Lung (tissue), 12 donors: ENCODE results near the gene SHISA7. TPM values are rescaled to one million over a fixed set of nuclear protein-coding genes. Genes with fewer than 3 reads are reported as not detected.

Experiments used
- ATAC-seq: fragments of 200-7000 bp; cut with Tn5 transposase; one replicate; pipeline ENCODE4 v1.9.1; 2020; ENCODE audit warnings: moderate number of reproducible peaks; ENCODE audit not compliant: insufficient read depth, low FRiP score
- DNase-seq, 3 donors: peaks; one replicate each; pipeline ENCODE4 v3.0.0-alpha.2; 2013 to 2017
- H3K27ac ChIP-seq, 2 donors: one replicate each; pipeline ENCODE4 v1.5.1; 2013; ENCODE audit warnings: mild to moderate bottlenecking in 2 of 2, moderate library complexity in 2 of 2, control low read depth in 1 of 2, inconsistent platforms in 1 of 2, low read depth in 1 of 2, low read length in 1 of 2
- H3K27me3 ChIP-seq, 3 donors: one replicate each; pipeline ENCODE4 v1.5.1; 2013; ENCODE audit warnings: low read length in 2 of 3; ENCODE audit not compliant: control insufficient read depth in 3 of 3, insufficient read depth in 3 of 3
- H3K36me3 ChIP-seq, 4 donors: one replicate each; pipeline ENCODE4 v1.5.1; 2013; ENCODE audit warnings: low read length in 4 of 4, mild to moderate bottlenecking in 1 of 4, moderate library complexity in 1 of 4; ENCODE audit not compliant: control insufficient read depth in 4 of 4, insufficient read depth in 4 of 4
- H3K4me1 ChIP-seq, 5 donors: one replicate each; pipeline ENCODE4 v1.5.1; 2013; ENCODE audit warnings: low read length in 5 of 5, mild to moderate bottlenecking in 2 of 5, moderate library complexity in 1 of 5; ENCODE audit not compliant: control insufficient read depth in 5 of 5, insufficient read depth in 5 of 5
- H3K4me3 ChIP-seq: one replicate; pipeline ENCODE4 v1.5.1; 2013; ENCODE audit warnings: mild to moderate bottlenecking, control low read depth, moderate library complexity
- H3K9ac ChIP-seq, 2 donors: one replicate each; pipeline ENCODE4 v1.5.1; 2013; ENCODE audit warnings: low read length in 2 of 2, control low read depth in 1 of 2; ENCODE audit not compliant: insufficient read depth in 1 of 2
- H3K9me3 ChIP-seq, 4 donors: one replicate each; pipeline ENCODE4 v1.5.1; 2013; ENCODE audit warnings: low read length in 3 of 4, mild to moderate bottlenecking in 1 of 4, moderate library complexity in 1 of 4; ENCODE audit not compliant: control insufficient read depth in 4 of 4, insufficient read depth in 3 of 4
- WGBS, 2 donors: extraction: QIAGEN DNeasy Blood & Tissue Kit; methylation state at CpG; one replicate each; pipeline ENCODE4 v1.1.7; 2013; 5-methylcytosine and 5-hydroxymethylcytosine counted together
- polyA plus RNA-seq, 2 donors: library from polyadenylated mRNA; stranded (reverse); fragments of 200-250 nt; gene quantifications; one replicate each; pipeline ENCODE4 v1.2.1, GENCODE V29; 2013
- total RNA-seq, 2 donors: library from RNA; depleted of rRNA in 1 of 2; stranded (reverse); fragments of >200 nt in 1 of 2; gene quantifications; one replicate each; pipeline ENCODE4 v1.2.1, GENCODE V29; 2014 to 2021
- TF ChIP-seq, protein P1 (sequence below): IDR thresholded peaks from 2 replicates; pipeline ENCODE4 v1.5.1; 2012; ENCODE audit warnings: mild to moderate bottlenecking; ENCODE audit errors: control extremely low read depth, extremely low read depth
- donor health status: control.
- donor health status: control.
- donor health status: Bipolar disorder and iron deficiency.
- donor health status: healthy.
- donor health status: DM: yes; HTN: yes; CAD: no.

The SHISA7 gene
- total and polyA plus RNA-seq, 4 donors, result 0.03 to 0.14 TPM; not detected in 2

DNA sequence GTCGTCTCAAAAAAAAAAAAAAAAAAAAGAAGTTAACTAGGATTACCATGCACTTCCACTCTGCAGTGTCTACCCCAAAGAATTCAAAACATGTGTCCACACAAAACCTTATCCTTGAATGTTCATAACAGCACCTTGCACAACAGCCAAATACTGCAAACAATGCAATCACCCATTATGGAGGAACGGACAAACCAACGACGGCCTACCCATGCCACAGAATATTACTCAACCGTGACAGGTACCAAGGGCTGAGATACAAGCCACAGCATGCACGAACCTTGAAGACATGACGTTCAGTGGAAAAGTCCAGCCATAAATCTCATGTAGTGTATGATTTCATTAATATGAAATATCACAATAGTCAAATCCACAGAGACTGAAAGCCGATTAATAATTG is 3.0 kb upstream of the SHISA7 start:
- H3K27me3 ChIP-seq, result peaks cover 4 to 78% (median 40%) of the 10 kb centered on the region in 3 donors
- no peak overlapping the region for H3K27ac ChIP-seq
- no peaks in the 10 kb centered on the region for H3K36me3 ChIP-seq
- 62 to 67% methylated on average over 8 of the region's 8 CpGs for WGBS, 2 donors
- TF ChIP-seq, protein P1, sequence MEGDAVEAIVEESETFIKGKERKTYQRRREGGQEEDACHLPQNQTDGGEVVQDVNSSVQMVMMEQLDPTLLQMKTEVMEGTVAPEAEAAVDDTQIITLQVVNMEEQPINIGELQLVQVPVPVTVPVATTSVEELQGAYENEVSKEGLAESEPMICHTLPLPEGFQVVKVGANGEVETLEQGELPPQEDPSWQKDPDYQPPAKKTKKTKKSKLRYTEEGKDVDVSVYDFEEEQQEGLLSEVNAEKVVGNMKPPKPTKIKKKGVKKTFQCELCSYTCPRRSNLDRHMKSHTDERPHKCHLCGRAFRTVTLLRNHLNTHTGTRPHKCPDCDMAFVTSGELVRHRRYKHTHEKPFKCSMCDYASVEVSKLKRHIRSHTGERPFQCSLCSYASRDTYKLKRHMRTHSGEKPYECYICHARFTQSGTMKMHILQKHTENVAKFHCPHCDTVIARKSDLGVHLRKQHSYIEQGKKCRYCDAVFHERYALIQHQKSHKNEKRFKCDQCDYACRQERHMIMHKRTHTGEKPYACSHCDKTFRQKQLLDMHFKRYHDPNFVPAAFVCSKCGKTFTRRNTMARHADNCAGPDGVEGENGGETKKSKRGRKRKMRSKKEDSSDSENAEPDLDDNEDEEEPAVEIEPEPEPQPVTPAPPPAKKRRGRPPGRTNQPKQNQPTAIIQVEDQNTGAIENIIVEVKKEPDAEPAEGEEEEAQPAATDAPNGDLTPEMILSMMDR, result no peak
- peaks cover 0 to 5% (median 0%) of the 10 kb centered on the region in 4 donors for H3K9me3 ChIP-seq
- H3K4me1 ChIP-seq, result peaks cover 0 to 4% (median 0%) of the 10 kb centered on the region in 5 donors
- DNase-seq (no peak), ATAC-seq (no peak)
- no peak overlapping the region for H3K4me3 ChIP-seq
- no peak overlapping the region for H3K9ac ChIP-seq

DNA sequence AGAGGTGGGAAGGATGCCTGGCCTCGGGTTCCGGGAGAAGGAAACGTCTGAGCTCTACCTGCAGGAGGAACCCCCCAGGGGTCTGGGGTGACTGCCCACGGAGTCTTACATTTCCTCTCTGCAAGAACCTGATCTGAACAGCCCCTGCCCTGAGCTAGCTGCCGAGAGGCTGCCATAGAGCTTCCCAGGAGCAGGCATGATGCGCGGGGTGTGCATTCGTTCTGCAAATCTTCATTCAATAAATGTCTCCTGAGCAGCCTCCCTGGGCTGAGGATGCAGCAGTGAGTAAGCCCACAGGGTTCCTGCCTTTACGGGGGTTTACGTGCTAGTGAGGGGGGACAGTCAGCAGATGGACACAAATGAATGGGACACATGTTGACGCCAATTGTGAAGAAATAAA is 1.5 kb upstream of the SHISA7 start:
- Histone ChIP-seq H3K4me3 (no peak overlapping the region), H3K27me3 (peaks cover 12 to 80% (median 49%) of the 10 kb centered on the region in 3 donors), H3K4me1 (peaks cover 0 to 11% (median 0%) of the 10 kb centered on the region in 5 donors), H3K27ac (no peak overlapping the region), H3K9ac (no peak overlapping the region), H3K9me3 (peaks cover 0 to 8% (median 0%) of the 10 kb centered on the region in 4 donors), H3K36me3 (no peaks in the 10 kb centered on the region)
- TF ChIP-seq, protein P1, result no peak
- ATAC-seq (no peak), DNase-seq (no peak)
- WGBS, 2 donors, result 42 to 47% methylated on average over 11 of the region's 11 CpGs

DNA sequence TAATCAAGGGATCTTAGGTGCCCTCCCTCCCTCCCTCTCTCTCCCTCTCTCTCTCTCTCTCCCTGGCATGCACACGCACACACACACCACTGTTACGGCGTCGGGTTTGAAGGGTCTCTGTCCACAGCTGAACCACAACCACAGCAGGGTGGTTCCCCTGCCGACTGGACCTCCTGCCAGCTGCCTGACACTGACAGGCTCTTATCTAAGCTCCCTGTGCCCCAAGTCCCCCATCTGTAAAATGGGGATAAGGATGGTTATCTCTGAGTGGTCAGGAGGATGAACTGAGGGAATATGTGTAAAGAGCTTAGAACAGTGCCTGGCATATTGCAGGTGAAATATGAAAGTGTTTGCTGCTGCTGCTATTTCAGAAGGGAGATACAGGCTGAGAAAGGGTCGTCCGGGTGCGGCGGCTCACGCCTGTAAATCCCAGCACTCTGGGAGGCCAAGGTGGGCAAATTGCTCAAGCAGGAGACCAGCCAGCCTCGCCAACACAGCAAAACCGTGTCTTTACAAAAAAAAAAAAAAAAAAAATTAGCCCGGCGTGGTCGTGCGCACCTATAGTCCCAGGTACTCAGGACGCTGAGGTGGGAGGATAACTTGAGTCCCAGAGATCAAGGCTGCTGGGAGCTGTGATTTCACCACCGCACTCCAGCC is 852 bp upstream of the SHISA7 start:
- Histone ChIP-seq H3K36me3 (no peaks in the 10 kb centered on the region), H3K9me3 (peaks cover 0 to 9% (median 0%) of the 10 kb centered on the region in 4 donors), H3K27me3 (peaks cover 12 to 79% (median 50%) of the 10 kb centered on the region in 3 donors), H3K4me1 (peaks cover 0 to 11% (median 0%) of the 10 kb centered on the region in 5 donors), H3K9ac (no peak overlapping the region), H3K4me3 (no peak overlapping the region), H3K27ac (no peak overlapping the region)
- ATAC-seq (no peak), DNase-seq (no peak)
- TF ChIP-seq, protein P1, result no peak
- 34 to 37% methylated on average over 18 of the region's 18 CpGs for WGBS, 2 donors
